Measurements from ENCODE around the gene ADCY3.
A peak's percentile ranks its signal among the peaks of the same experiment; 100 is the strongest.

ADCY3 gene

DNA sequence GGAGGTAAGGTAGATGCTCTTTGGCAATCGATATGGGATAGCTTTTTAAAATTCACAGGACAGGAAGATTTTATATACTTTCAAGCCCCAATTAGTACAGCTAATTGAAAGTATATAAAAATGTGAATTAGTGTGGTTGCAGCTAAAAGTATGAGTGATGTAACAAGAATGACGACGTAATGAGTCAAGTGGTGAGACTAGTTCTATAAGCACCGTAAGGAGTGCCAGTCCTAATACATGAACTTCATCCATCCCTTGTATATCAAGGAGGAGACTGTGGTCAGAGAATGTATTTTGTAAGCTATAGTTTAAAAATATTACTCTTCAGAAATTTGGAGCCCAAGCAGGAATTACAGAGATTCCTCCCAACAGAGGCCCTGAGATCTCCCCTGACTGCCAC lies 25.9 kb upstream of the ADCY3 start:
- TF ChIP-seq TAF1 (IDR thresholded peaks at IDR 0.05; ENCODE audit: borderline replicate concordance, low read depth, low read length) (no peak), POLR2AphosphoS5 (IDR thresholded peaks at IDR 0.05; ENCODE audit: low read depth, low read length) (no peak), POLR2A (IDR thresholded peaks at IDR 0.05; ENCODE audit: low read depth, low read length) (no peak)
- no peak for FAIRE-seq

DNA sequence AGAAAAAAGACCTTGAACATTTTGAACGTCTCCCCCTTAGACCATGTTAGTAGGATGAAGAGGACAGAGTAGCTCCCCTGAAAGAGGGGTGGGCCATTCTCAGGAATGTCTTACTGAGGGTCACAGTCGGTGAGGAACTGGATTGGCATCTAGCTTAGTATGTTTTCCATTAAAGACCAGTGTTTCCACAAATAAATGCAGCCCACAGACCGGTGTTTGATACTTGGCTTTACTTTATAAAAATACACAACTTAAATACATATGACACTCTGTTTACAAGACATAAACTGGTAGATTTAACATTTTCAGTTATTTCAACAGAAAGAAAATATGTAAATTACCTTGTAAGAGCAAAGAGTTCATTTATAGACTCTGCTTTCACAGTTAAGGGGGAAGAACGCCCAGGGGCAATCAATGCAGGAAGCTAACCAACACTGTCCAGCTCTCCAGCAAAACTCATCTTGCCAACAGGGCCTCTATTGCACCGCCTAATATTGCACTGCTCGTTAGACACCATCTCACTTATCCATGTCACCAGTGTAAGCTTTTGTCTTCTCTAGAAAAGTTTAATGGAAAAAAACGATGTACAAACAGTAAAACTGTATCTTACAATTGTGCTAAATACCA lies 23.5 kb upstream of the ADCY3 start:
- no peak for TF ChIP-seq POLR2AphosphoS5 (IDR thresholded peaks at IDR 0.05; ENCODE audit: low read depth, low read length)
- no peak for TF ChIP-seq POLR2A (IDR thresholded peaks at IDR 0.05; ENCODE audit: low read depth, low read length)
- TF ChIP-seq TAF1 (IDR thresholded peaks at IDR 0.05; ENCODE audit: borderline replicate concordance, low read depth, low read length) = no peak
- no peak for FAIRE-seq

More for the DNA sequence above, 25.9 kb upstream of the ADCY3 start:
- DNase-seq (ENCODE audit: insufficient read length) = no peak

DNA sequence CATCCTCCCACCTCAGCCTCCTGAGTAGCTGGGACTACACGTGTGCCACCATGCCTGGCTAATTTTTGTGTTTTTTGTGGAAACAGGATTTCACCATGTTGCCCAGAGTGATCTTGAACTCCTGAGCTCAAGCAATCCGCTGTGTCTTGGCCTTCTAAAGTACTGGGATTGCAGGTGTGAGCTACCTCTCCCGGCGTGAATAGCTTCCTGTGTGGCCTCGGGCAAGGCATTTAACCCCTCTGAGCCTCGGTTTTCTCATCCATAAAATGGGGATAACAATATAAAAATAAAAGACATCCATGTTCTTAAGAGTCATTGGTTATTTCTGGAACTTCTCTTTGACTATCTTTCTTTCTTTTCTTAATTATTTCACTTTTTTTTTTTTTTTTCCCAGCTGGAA lies 19.3 kb upstream of the ADCY3 start:
- TF ChIP-seq POLR2AphosphoS5 (IDR thresholded peaks at IDR 0.05; ENCODE audit: low read depth, low read length) (no peak), POLR2A (IDR thresholded peaks at IDR 0.05; ENCODE audit: low read depth, low read length) (no peak), TAF1 (IDR thresholded peaks at IDR 0.05; ENCODE audit: borderline replicate concordance, low read depth, low read length) (no peak)
- no peak for DNase-seq (ENCODE audit: insufficient read length)
- no peak for FAIRE-seq

More for the DNA sequence above, 23.5 kb upstream of the ADCY3 start:
- no peak for DNase-seq (ENCODE audit: insufficient read length)

DNA sequence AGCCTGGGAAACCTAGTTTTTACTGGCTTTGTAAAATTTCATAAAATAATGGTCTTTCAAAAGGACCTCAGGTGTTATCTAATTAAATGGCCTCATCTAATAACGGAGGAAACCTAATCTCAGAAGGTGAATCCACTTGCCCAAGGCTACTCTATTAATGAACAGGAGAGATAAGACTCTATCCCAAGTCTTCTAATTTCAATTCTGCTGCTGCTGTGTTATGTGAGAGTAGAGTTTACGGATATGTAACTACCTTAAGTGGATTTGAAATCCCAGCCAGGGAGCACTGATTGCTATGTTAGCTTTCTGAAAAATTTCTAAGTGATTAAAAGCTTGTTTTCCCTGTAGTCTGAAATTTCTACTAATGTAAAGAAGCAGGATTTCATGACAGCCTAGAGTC lies 17.2 kb upstream of the ADCY3 start:
- no peak for TF ChIP-seq TAF1 (IDR thresholded peaks at IDR 0.05; ENCODE audit: borderline replicate concordance, low read depth, low read length)
- no peak for TF ChIP-seq POLR2A (IDR thresholded peaks at IDR 0.05; ENCODE audit: low read depth, low read length)
- TF ChIP-seq POLR2AphosphoS5 (IDR thresholded peaks at IDR 0.05; ENCODE audit: low read depth, low read length) = no peak
- no peak for FAIRE-seq
- no peak for DNase-seq (ENCODE audit: insufficient read length)

DNA sequence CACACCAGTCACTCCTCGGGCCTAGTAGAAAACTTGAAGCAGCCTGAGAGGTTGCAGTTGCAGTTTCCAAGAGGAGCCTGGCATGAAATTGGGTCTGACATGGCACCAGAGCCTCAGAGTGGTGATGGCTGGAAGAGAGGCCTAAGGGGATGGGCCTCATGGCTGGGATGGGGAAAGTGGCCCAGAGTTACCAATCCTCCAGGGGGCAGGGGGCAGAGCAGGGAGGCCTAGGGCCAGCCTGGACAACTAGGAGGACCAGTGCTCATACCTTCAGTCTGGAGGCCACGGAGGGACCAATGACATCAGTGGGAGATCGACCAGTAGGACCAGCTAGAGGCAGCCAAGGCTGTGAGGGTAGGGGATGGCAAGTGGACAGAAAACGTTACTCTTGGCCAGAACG lies 15.1 kb upstream of the ADCY3 start:
- DNase-seq (ENCODE audit: insufficient read length) (no peak), FAIRE-seq (no peak)
- TF ChIP-seq POLR2AphosphoS5 (IDR thresholded peaks at IDR 0.05; ENCODE audit: low read depth, low read length) = no peak
- no peak for TF ChIP-seq POLR2A (IDR thresholded peaks at IDR 0.05; ENCODE audit: low read depth, low read length)
- TF ChIP-seq TAF1 (IDR thresholded peaks at IDR 0.05; ENCODE audit: borderline replicate concordance, low read depth, low read length) = no peak

DNA sequence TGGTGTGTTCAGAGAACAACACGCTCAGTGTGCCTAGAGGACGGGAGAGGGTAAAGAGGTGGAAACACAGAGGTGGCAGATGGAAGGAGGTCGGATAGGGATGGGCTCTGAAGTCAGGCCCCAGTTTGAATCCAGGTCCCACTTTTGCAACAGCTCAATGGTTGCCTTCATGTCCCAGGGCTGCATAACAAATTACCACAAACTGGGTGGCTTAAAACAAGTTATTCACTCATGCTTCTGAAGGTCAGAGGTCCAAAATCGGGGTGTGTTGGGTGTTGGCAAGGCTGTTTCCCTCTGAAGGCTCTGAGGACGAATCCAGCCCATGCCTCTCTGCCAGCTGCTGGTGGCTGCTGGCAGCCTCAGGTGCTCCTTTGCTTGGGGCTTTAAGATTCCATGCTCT lies 12.7 kb upstream of the ADCY3 start:
- DNase-seq (ENCODE audit: insufficient read length) (no peak), FAIRE-seq (no peak)
- TF ChIP-seq TAF1 (IDR thresholded peaks at IDR 0.05; ENCODE audit: borderline replicate concordance, low read depth, low read length) (no peak), POLR2AphosphoS5 (IDR thresholded peaks at IDR 0.05; ENCODE audit: low read depth, low read length) (no peak), POLR2A (IDR thresholded peaks at IDR 0.05; ENCODE audit: low read depth, low read length) (no peak)

DNA sequence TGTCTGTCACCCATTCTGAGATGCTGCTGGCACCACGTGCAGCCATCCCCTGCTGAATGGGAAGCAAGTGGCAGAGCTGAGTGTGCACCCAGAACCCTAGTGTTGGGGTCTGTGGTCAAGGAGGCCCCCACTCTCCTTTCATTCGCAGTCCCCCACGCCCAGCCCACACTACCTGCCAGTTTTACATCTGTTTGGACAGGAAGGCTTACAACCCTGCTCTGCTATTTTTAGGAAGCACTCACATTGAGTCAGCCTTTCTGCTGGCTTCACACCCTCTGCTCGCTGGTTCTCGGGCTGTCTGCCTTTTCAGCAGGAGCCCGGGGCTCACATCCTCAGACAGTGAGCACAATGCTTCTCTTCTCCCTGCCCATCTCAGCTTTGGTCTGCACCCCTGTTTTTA lies 10.7 kb upstream of the ADCY3 start:
- peak; percentile 65 for DNase-seq (ENCODE audit: insufficient read length)
- no peak for TF ChIP-seq TAF1 (IDR thresholded peaks at IDR 0.05; ENCODE audit: borderline replicate concordance, low read depth, low read length)
- TF ChIP-seq POLR2A (IDR thresholded peaks at IDR 0.05; ENCODE audit: low read depth, low read length) = no peak
- no peak for TF ChIP-seq POLR2AphosphoS5 (IDR thresholded peaks at IDR 0.05; ENCODE audit: low read depth, low read length)
- peak; percentile 83 for FAIRE-seq

DNA sequence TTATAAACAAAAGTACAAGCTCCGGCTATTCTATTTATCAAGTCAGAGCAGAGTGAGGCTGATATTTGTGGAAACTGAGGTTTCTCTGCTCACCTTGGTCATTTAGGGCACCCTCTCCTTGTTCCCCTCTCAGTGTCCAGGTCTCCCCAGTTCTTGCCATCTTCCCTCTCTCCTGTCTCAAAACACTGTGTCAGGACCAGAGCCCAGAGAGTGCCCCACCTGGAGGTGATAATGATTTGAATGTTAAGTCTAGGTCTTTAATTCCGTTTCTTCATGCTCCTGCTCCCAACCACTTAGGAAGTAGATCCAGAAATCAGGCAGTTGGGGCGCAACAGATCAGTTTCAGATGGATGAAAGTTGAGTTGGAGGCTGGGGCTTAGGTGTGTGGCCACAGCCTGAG lies 9.2 kb upstream of the ADCY3 start:
- TF ChIP-seq TAF1 (IDR thresholded peaks at IDR 0.05; ENCODE audit: borderline replicate concordance, low read depth, low read length) (no peak), POLR2A (IDR thresholded peaks at IDR 0.05; ENCODE audit: low read depth, low read length) (no peak), POLR2AphosphoS5 (IDR thresholded peaks at IDR 0.05; ENCODE audit: low read depth, low read length) (no peak)
- FAIRE-seq (peak; percentile 42), DNase-seq (ENCODE audit: insufficient read length) (no peak)

DNA sequence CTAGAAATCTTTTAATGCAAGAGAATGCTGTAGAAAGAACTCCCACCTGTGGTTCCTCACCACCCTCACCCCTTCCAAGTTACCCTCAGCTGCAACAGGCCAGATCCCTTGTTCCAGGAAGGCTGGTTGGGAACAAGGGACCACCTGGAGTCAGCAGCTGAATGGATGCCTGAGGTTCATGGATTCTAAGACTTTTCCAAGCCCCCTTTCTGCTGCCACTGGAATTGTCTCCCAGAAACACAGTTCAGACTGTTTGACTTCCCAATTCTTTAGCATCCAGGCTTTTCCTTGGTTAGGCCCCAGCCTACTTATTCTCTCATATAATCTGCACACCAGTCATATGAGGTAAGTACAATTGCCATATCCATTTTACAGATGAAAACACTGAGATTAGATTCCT lies 8.0 kb upstream of the ADCY3 start:
- no peak for FAIRE-seq
- TF ChIP-seq POLR2AphosphoS5 (IDR thresholded peaks at IDR 0.05; ENCODE audit: low read depth, low read length) (no peak), POLR2A (IDR thresholded peaks at IDR 0.05; ENCODE audit: low read depth, low read length) (no peak), TAF1 (IDR thresholded peaks at IDR 0.05; ENCODE audit: borderline replicate concordance, low read depth, low read length) (no peak)
- DNase-seq (ENCODE audit: insufficient read length) = no peak

DNA sequence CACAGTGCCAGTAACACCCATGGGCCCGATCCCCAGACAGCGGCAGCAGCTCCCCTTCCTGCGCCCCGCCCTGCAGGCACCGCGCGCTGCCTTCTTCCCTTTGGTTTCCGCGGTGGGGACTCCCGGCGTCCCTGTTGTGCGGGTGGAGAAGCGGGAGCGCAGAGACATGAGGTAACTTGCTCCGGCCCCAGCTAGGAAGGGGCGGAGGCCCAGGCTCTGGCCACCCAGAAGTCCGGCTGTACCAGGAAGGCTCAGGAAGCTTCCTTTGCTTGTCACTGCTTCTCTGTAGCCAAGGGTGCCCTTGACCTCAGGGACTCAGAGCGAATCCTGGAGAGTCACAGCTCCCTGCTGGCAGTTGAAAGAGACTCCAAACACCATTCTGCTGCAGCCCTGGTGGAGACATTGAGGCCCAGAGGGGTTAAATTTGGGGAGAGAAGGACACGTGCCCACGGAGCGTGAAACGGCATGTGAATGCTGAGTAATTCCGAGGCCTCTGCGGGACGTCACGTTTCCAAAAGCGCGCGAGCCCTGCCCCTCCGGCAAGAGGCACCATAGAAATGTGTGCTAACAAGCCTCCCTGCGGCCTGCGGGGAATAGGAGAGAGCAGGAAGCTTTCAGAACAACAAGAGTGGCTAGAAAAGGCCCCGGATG lies 6.7 kb upstream of the ADCY3 start:
- DNase-seq (ENCODE audit: insufficient read length) = peak; percentile 46
- TF ChIP-seq TAF1 (IDR thresholded peaks at IDR 0.05; ENCODE audit: borderline replicate concordance, low read depth, low read length) = peak; percentile 34; the same call in 1 of the 2 replicates
- TF ChIP-seq POLR2A (IDR thresholded peaks at IDR 0.05; ENCODE audit: low read depth, low read length) = no peak
- peak; percentile 91 for FAIRE-seq

DNA sequence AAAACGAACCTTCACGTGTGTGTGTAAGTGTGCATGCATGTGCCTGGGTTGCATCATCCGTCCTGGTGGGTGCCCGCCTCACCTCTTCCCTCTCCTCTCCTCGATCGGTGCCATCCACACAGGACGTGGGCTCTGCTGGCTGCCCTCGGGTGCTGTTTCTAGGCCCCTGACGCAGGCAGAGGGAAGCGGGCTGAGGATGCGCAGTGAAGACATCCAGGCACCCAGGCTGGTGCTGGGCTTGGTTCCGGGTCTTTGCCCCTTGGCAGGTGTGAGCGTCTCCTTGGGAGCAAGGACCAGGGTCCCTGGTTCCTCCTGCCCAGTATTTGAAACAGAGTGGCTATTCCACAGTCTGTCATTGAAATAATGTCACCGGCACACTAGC lies 6.2 kb upstream of the ADCY3 start:
- FAIRE-seq (no peak), DNase-seq (ENCODE audit: insufficient read length) (no peak)
- no peak for TF ChIP-seq TAF1 (IDR thresholded peaks at IDR 0.05; ENCODE audit: borderline replicate concordance, low read depth, low read length)
- no peak for TF ChIP-seq POLR2A (IDR thresholded peaks at IDR 0.05; ENCODE audit: low read depth, low read length)
- TF ChIP-seq POLR2AphosphoS5 (IDR thresholded peaks at IDR 0.05; ENCODE audit: low read depth, low read length) = no peak

DNA sequence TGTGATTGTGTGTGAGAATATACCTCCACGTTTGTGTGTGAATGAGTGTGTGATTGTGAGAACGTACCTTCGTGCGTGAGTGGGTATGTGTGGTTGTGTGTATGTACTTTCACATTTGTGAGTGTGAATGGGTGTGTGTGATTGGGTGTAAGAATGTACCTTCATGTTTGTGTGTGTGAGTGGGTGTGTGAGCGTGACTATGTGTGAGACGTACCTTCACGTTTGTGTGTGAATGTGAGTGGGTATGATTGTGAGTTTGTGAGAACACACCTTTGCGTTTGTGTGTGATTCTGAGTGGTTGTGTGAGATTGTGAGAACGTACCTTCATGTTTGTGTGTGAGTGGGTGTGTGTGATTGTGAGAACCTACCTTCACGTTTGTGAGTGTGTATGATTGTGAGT lies 5.8 kb upstream of the ADCY3 start:
- no peak for FAIRE-seq
- TF ChIP-seq TAF1 (IDR thresholded peaks at IDR 0.05; ENCODE audit: borderline replicate concordance, low read depth, low read length) = no peak
- no peak for TF ChIP-seq POLR2A (IDR thresholded peaks at IDR 0.05; ENCODE audit: low read depth, low read length)
- no peak for TF ChIP-seq POLR2AphosphoS5 (IDR thresholded peaks at IDR 0.05; ENCODE audit: low read depth, low read length)
- no peak for DNase-seq (ENCODE audit: insufficient read length)

All from GM12892 (cell line).